Suprapubic skin (tissue), 4 donors: ENCODE results near the gene CASR.

Experiments
- CTCF ChIP-seq, 2 donors: fragments of 200-600 bp in 1 of 2; fragments of 450-650 bp in 1 of 2; sonication (generic) in 1 of 2; IDR thresholded peaks; one replicate each; pipeline ENCODE4 v1.5.1; 2016 to 2019; ENCODE audit warnings: antibody characterized with exemption in 2 of 2, mild to moderate bottlenecking in 1 of 2, moderate library complexity in 1 of 2
- EP300 ChIP-seq: sonication (generic); formaldehyde crosslinking; IDR thresholded peaks from one replicate; pipeline ENCODE4 v1.6.1; 2017; ENCODE audit warnings: antibody characterized with exemption
- POLR2A ChIP-seq, 2 donors: fragments of 450-650 bp; IDR thresholded peaks; one replicate each; pipeline ENCODE4 v1.6.1; 2017; ENCODE audit warnings: antibody characterized with exemption in 2 of 2, mild to moderate bottlenecking in 2 of 2, moderate library complexity in 2 of 2
- POLR2AphosphoS5 ChIP-seq, 3 donors: sonication (generic); formaldehyde crosslinking; IDR thresholded peaks; one replicate each; pipeline ENCODE4 v1.6.1; 2017; ENCODE audit warnings: antibody characterized with exemption in 3 of 3

GRCh38 chr3:122255757-122256439, 72.4 kb downstream of the CASR start:
- TF ChIP-seq CTCF (IDR thresholded peaks at IDR 0.05), result no peak
- TF ChIP-seq POLR2A (IDR thresholded peaks at IDR 0.05), result no peak
- TF ChIP-seq POLR2AphosphoS5 (IDR thresholded peaks at IDR 0.05), result no peak
- no peak for TF ChIP-seq EP300
